Inflammatory macrophage treated with lipopolysaccharide for 4 hours (primary cell): Measurements from ENCODE around the gene CES1.
A peak's percentile ranks its signal among the peaks of the same experiment; 100 is the strongest.
"Not testable (repeated sequence)": the region's sequence is repeated elsewhere in the genome, so short reads cannot be mapped to it uniquely, and the experiment has no call there.

Experiments
- DNase-seq: peaks from one replicate; pipeline ENCODE4 v3.0.0-alpha.2; 2020

The CES1 gene

GRCh38 chr16:55790240-55790639 lies 42.7 kb downstream of the CES1 start:
- not testable (repeated sequence) for DNase-seq

- not testable (repeated sequence) for DNase-seq
Measured at GRCh38 chr16:55782793-55783091, 50.2 kb downstream of the CES1 start.

GRCh38 chr16:55782091-55782792 lies 50.7 kb downstream of the CES1 start:
- DNase-seq, result peak; percentile 33

GRCh38 chr16:55781456-55781855 lies 51.4 kb downstream of the CES1 start:
- DNase-seq, result not testable (repeated sequence)

GRCh38 chr16:55780095-55780407 lies 52.8 kb downstream of the CES1 start:
- not testable (repeated sequence) for DNase-seq

GRCh38 chr16:55779402-55780094 lies 53.3 kb downstream of the CES1 start:
- DNase-seq, result no peak

GRCh38 chr16:55778757-55779156 lies 54.1 kb downstream of the CES1 start:
- DNase-seq, result peak; percentile 10

GRCh38 chr16:55775857-55776256 lies 57.0 kb downstream of the CES1 start:
- no peak for DNase-seq

- no peak for DNase-seq
Measured at GRCh38 chr16:55773859-55774549, 58.9 kb downstream of the CES1 start.

GRCh38 chr16:55765161-55765560 lies 67.7 kb downstream of the CES1 start:
- no peak for DNase-seq

- DNase-seq, result no peak
Measured at GRCh38 chr16:55760310-55761001, 72.4 kb downstream of the CES1 start.

GRCh38 chr16:55759965-55760309 lies 73.0 kb downstream of the CES1 start:
- not testable (repeated sequence) for DNase-seq

GRCh38 chr16:55757595-55758527 lies 75.0 kb downstream of the CES1 start:
- peak; percentile 30 for DNase-seq

- DNase-seq, result peak; percentile 78
Measured at GRCh38 chr16:55756963-55757362, 75.9 kb downstream of the CES1 start.

GRCh38 chr16:55754056-55754455 lies 78.8 kb downstream of the CES1 start:
- DNase-seq, result peak; percentile 87

GRCh38 chr16:55753145-55753631 lies 79.7 kb downstream of the CES1 start:
- DNase-seq, result peak; percentile 84
